ENCODE measurements around the gene FBXW11. TPM values are rescaled to one million over a fixed set of nuclear protein-coding genes. Genes with fewer than 3 reads are reported as not detected.

FBXW11 gene
- total RNA-seq, 1 experiment from 2014 or later: 85.3 TPM

DNA sequence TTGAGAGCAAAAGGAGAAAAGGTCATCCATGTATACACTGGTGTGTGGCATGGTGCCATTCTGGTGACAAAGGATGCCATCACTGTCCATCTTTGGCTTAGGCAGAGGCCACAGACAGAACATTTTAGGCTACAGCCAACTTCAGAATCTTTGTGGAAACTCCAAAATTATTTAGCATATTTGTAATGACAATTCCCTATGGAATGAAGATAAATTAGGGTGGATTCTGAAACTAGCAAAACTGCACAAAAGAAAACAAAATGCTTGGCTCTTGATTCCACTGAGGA lies 92.5 kb downstream of the FBXW11 start:
- H2AFZ ChIP-seq (ENCODE audit: low read length): no peak overlapping the region
- peaks cover 23% of the 10 kb centered on the region; the same call in 1 of the 2 replicates for H3K79me2 ChIP-seq (ENCODE audit: insufficient read depth, low read length)
- no peak overlapping the region for H3K27ac ChIP-seq (ENCODE audit: insufficient read length, low read depth, low read length)
- Mint-ChIP-seq H3K27ac (peak overlapping the region; percentile 57 to 82 (median 63); a peak in 4 of 7 replicates), H3K4me3 (no peak overlapping the region), H3K9me3 (no peaks in the 10 kb centered on the region), H3K36me3 (ENCODE audit: insufficient read depth in 1 of 3, low read depth in 3 of 3) (peaks cover 0 to 10% (median 5%) of the 10 kb centered on the region in 3 experiments; a peak in 4 of 7 replicates), H3K4me1 (peaks cover 46 to 57% of the 10 kb centered on the region in 2 experiments), H3K27me3 (ENCODE audit: low read depth) (no peaks in the 10 kb centered on the region)
- H2BK5ac ChIP-seq (ENCODE audit: insufficient read length, low read length): no peak overlapping the region
- H4K5ac ChIP-seq (ENCODE audit: insufficient read length, low read depth, low read length): no peak overlapping the region
- H2BK20ac ChIP-seq (ENCODE audit: low read depth, low read length, poor library complexity, severe bottlenecking): no peak overlapping the region
- DNase-seq: no peak
- H3K9ac ChIP-seq (ENCODE audit: extremely low read depth, insufficient read length, low read length): no peak overlapping the region
- no peak overlapping the region for H3T11ph ChIP-seq (ENCODE audit: low read length)
- no peaks in the 10 kb centered on the region for H3K23me2 ChIP-seq (ENCODE audit: insufficient read length, low read depth, low read length, poor library complexity, severe bottlenecking)
- no peaks in the 10 kb centered on the region for H4K20me1 ChIP-seq (ENCODE audit: control insufficient read depth, insufficient read depth, insufficient read length)
- no peak overlapping the region for H2BK15ac ChIP-seq (ENCODE audit: low read depth, low read length)
- H3K4me1 ChIP-seq (ENCODE audit: insufficient read depth, low read length): peaks cover 11% of the 10 kb centered on the region
- H3K4ac ChIP-seq (ENCODE audit: low read depth, low read length): no peak overlapping the region
- no peak overlapping the region for H4K8ac ChIP-seq (replicated peaks; ENCODE audit: insufficient read length, low read depth, low read length)
- no peak overlapping the region for H2AK5ac ChIP-seq (ENCODE audit: insufficient read length, low read length)
- no peak overlapping the region for H3K14ac ChIP-seq (ENCODE audit: insufficient read depth, low read length)
- no peaks in the 10 kb centered on the region for H3K27me3 ChIP-seq (ENCODE audit: insufficient read depth, low read length)
- no peak overlapping the region for H3K23ac ChIP-seq (ENCODE audit: insufficient read length, low read depth, low read length)
- peaks cover 12% of the 10 kb centered on the region for H3K79me1 ChIP-seq (ENCODE audit: insufficient read depth, low read depth, low read length, poor library complexity, severe bottlenecking)
- no peak overlapping the region for H3K56ac ChIP-seq (ENCODE audit: insufficient read length, low read depth, low read length)
- TF ChIP-seq, protein P1, sequence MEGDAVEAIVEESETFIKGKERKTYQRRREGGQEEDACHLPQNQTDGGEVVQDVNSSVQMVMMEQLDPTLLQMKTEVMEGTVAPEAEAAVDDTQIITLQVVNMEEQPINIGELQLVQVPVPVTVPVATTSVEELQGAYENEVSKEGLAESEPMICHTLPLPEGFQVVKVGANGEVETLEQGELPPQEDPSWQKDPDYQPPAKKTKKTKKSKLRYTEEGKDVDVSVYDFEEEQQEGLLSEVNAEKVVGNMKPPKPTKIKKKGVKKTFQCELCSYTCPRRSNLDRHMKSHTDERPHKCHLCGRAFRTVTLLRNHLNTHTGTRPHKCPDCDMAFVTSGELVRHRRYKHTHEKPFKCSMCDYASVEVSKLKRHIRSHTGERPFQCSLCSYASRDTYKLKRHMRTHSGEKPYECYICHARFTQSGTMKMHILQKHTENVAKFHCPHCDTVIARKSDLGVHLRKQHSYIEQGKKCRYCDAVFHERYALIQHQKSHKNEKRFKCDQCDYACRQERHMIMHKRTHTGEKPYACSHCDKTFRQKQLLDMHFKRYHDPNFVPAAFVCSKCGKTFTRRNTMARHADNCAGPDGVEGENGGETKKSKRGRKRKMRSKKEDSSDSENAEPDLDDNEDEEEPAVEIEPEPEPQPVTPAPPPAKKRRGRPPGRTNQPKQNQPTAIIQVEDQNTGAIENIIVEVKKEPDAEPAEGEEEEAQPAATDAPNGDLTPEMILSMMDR (conservative IDR thresholded peaks at IDR 0.05): no peak
- no peak overlapping the region for H3K18ac ChIP-seq (ENCODE audit: insufficient read length, low read depth, low read length)
- H4K91ac ChIP-seq (ENCODE audit: insufficient read length, low read depth, low read length): no peak overlapping the region
- H2BK120ac ChIP-seq (ENCODE audit: low read depth, low read length, poor library complexity, severe bottlenecking): no peak overlapping the region
- no peak overlapping the region for H2BK12ac ChIP-seq (ENCODE audit: insufficient read length, low read depth, low read length)
- no peak overlapping the region for H3K4me2 ChIP-seq (ENCODE audit: insufficient read depth, insufficient read length, low read length)
- no peaks in the 10 kb centered on the region for H3K9me3 ChIP-seq (ENCODE audit: control insufficient read depth, low read depth, low read length)
